ENCODE results near the gene RAB6B. TPM values are rescaled to one million over a fixed set of nuclear protein-coding genes. Genes with fewer than 3 reads are reported as not detected.

RAB6B gene
- total RNA-seq, 4 donors from 2014 or later, result 6.2 to 11.9 (median 10.5) TPM

- TF ChIP-seq POLR2A (IDR thresholded peaks at IDR 0.05; ENCODE audit: low read depth) (no peak), POLR2AphosphoS5 (IDR thresholded peaks at IDR 0.05) (no peak), CTCF (IDR thresholded peaks at IDR 0.05) (no peak), EP300 (IDR thresholded peaks at IDR 0.05) (no peak)
Observed at GRCh38 chr3:133779626-133780203, 116.0 kb downstream of the RAB6B start.

GRCh38 chr3:133777807-133778568 is 117.7 kb downstream of the RAB6B start:
- intact Hi-C loops (cut with DNase I), result no loop called here
- WGBS, result 75% methylated on average over 7 of the region's 8 CpGs
- DNase-seq (ENCODE audit: extremely low spot score), result no peak
- no peaks in the 10 kb centered on the region for H3K36me3 ChIP-seq
- H3K27me3 ChIP-seq, result no peaks in the 10 kb centered on the region
- H3K4me3 ChIP-seq, result no peak overlapping the region
- no peaks in the 10 kb centered on the region for H3K4me1 ChIP-seq
- H3K27ac ChIP-seq (replicated peaks in 1 of 4), result no peak overlapping the region
- no peaks in the 10 kb centered on the region for H3K9me3 ChIP-seq
- TF ChIP-seq POLR2A (IDR thresholded peaks at IDR 0.05; ENCODE audit: low read depth), result no peak
- no peak for TF ChIP-seq POLR2AphosphoS5 (IDR thresholded peaks at IDR 0.05)
- TF ChIP-seq EP300 (IDR thresholded peaks at IDR 0.05), result no peak
- TF ChIP-seq CTCF (IDR thresholded peaks at IDR 0.05), result no peak

More at GRCh38 chr3:133779626-133780203, 116.0 kb downstream of the RAB6B start:
- intact Hi-C loops (cut with DNase I), result no loop called here
- WGBS, result 75% methylated on average over 4 of the region's 4 CpGs
- Histone ChIP-seq H3K4me1 (no peaks in the 10 kb centered on the region), H3K27ac (replicated peaks in 1 of 4) (no peak overlapping the region), H3K36me3 (no peaks in the 10 kb centered on the region), H3K9me3 (no peaks in the 10 kb centered on the region), H3K27me3 (peaks cover 0 to 4% (median 2%) of the 10 kb centered on the region in 4 donors), H3K4me3 (no peak overlapping the region)
- DNase-seq (ENCODE audit: extremely low spot score), result no peak

- Histone ChIP-seq H3K4me1 (no peaks in the 10 kb centered on the region), H3K9me3 (no peaks in the 10 kb centered on the region), H3K4me3 (no peak overlapping the region), H3K36me3 (no peaks in the 10 kb centered on the region), H3K27me3 (no peaks in the 10 kb centered on the region), H3K27ac (replicated peaks in 1 of 4) (no peak overlapping the region)
- intact Hi-C loops (cut with DNase I), result no loop called here
- no peak for DNase-seq (ENCODE audit: extremely low spot score)
- WGBS, result 93% methylated on average over 7 of the region's 7 CpGs
- TF ChIP-seq EP300 (IDR thresholded peaks at IDR 0.05) (no peak), CTCF (IDR thresholded peaks at IDR 0.05) (no peak), POLR2AphosphoS5 (IDR thresholded peaks at IDR 0.05) (no peak), POLR2A (IDR thresholded peaks at IDR 0.05; ENCODE audit: low read depth) (no peak)
Observed at GRCh38 chr3:133776794-133777438, 118.8 kb downstream of the RAB6B start.

- DNase-seq (ENCODE audit: extremely low spot score), result no peak
- TF ChIP-seq EP300 (IDR thresholded peaks at IDR 0.05), result no peak
- TF ChIP-seq POLR2A (IDR thresholded peaks at IDR 0.05; ENCODE audit: low read depth), result no peak
- TF ChIP-seq CTCF (IDR thresholded peaks at IDR 0.05), result no peak
- TF ChIP-seq POLR2AphosphoS5 (IDR thresholded peaks at IDR 0.05), result no peak
- no peaks in the 10 kb centered on the region for H3K4me1 ChIP-seq
- no peak overlapping the region for H3K27ac ChIP-seq (replicated peaks in 1 of 4)
- no peaks in the 10 kb centered on the region for H3K36me3 ChIP-seq
- H3K4me3 ChIP-seq, result no peak overlapping the region
- 92% methylated on average over 5 of the region's 5 CpGs for WGBS
- no peaks in the 10 kb centered on the region for H3K27me3 ChIP-seq
- intact Hi-C loops (cut with DNase I), result no loop called here
- H3K9me3 ChIP-seq, result no peaks in the 10 kb centered on the region
Observed at GRCh38 chr3:133775835-133776234, 119.8 kb downstream of the RAB6B start.
